GM12865 (cell line): ENCODE measurements around the gene GSK3A.

Source experiments
- DNase-seq: peaks from one replicate; pipeline ENCODE4 v3.0.0; 2010; ENCODE audit warnings: low read depth
- H3K4me3 ChIP-seq: 2 replicates; pipeline ENCODE4 v1.5.1; 2011; ENCODE audit warnings: mild to moderate bottlenecking, low read depth, low read length, control low read depth
- TF ChIP-seq, protein P1 (sequence below): IDR thresholded peaks from 2 replicates; pipeline ENCODE4 v1.5.1; 2011; ENCODE audit warnings: low read length, control low read depth, low read depth, inconsistent platforms; ENCODE audit not compliant: insufficient read depth; ENCODE audit errors: missing control alignments

Gene GSK3A

DNA sequence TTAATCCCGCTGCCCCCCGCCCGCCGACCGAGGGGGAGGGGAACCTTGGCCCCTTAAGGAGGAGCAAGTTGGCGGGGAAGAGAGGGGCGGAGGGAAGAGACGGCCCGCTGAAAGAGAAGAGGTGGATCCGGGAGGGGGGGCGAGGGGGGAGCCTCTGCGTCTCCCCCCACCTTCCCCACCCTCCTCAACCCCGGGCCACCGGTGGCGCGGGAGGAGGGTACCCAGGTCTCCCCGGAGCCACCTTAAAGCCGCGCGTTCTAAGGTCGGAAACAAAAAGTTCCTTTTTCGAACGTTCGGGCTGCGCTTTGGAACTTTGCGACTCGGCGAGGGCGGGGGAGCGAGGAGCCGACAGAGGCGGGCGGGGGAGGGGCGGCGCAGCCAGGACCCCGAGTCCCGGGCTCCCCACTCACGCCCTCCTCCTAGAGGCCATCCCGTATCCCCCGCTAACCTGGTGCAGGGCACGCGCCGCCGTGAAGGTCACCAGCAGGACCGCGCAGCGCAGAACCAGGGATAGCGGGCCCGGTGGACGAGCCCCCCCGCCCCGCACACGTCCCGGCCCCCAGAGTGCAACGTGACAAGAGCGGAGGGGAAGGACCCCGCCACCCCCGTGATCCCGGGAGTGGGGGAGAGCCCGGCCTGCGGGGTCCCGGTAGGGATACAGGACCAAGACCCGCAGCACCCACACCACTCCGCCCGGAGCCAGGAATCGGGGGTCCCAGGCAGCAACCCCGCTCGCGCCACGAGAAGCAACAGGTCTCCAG, 11.9 kb upstream of the GSK3A start:
- DNase-seq = peak; percentile 81
- H3K4me3 ChIP-seq = peak overlapping the region; percentile 100
- TF ChIP-seq, protein P1, sequence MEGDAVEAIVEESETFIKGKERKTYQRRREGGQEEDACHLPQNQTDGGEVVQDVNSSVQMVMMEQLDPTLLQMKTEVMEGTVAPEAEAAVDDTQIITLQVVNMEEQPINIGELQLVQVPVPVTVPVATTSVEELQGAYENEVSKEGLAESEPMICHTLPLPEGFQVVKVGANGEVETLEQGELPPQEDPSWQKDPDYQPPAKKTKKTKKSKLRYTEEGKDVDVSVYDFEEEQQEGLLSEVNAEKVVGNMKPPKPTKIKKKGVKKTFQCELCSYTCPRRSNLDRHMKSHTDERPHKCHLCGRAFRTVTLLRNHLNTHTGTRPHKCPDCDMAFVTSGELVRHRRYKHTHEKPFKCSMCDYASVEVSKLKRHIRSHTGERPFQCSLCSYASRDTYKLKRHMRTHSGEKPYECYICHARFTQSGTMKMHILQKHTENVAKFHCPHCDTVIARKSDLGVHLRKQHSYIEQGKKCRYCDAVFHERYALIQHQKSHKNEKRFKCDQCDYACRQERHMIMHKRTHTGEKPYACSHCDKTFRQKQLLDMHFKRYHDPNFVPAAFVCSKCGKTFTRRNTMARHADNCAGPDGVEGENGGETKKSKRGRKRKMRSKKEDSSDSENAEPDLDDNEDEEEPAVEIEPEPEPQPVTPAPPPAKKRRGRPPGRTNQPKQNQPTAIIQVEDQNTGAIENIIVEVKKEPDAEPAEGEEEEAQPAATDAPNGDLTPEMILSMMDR = no peak

DNA sequence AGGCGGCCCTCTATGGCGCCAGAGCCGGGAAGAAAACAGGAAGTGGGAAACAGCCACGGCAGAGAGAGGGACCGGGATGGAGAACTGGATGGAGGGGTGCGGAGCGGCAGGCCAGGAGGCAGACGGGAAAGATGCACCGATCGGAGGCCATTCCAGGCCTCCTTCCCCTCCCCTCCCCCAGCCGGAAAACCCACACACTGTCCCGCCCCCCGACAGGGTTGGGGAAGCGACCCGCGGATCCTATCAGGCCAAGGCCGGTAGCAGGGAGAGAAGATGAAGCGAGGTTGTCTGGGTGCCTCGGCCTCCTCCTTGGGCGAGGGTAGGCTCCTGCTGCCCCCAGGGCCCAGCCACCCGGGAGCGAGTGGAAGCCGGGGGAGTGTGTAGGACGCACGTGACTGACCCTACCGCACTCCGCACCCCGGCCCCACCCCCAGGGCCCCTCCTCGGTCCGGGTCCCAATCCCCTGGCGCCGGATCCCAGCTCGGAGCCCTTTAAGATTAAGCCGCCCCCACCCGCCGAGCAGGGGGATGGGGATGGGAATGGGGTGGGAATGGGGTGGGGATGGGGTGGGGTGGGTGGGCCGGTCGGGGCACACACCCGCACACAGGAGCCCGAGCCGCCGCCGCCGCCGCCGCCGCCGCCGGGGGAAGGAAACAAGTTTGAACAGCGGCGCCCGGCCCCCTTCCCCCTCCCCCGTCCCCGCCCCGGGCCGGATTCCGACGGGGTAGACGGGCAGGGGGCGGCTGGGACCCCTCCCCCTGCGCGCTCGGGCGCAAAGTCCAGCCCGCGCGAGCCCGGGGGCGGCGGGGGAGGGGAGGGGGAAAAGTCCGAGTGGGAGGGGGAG, 11.1 kb upstream of the GSK3A start:
- H3K4me3 ChIP-seq = peak overlapping the region; percentile 100
- DNase-seq = peak; percentile 65
- TF ChIP-seq, protein P1 = no peak

DNA sequence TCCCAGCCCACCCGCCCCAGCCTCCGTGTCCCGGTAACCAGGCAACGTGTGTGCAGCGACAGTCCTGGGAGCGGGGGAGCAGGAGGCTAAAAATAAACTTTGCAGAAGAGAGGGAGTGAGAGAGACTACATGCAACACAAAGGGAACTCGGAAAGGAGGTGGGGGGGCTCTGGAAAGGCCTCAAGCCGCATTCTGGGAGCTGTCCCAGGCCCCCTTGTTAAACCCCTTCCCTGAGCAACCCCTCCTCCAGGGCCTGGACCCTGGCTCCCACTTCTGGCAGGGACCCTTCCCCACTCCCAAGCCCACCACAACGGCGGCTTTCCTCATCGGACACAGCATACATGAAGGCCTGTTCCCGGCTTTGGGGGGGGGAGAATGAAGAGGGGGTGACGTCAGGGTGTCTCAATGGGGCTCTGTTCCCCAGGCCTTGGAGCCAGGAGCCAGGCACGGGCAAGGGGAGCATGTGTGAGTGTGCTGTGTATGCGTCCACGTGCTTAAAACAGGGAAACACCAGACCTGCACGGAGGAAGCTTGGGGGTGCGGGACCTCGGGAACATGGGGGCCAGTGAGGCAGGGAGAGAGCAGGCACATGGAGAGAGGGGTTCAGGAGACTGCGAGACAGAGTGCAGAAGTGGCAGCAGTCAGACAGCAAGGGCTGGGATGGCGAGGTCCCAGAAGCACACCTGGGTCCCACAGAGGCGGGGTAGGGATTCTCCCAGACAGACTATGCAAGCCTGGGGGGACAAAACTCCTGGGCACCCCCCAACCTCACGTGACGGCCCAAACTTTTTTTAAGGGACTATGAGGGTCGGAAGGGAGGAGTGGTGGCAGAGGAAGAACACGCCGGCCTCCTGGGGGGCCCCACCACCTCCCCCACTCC, 10.2 kb upstream of the GSK3A start:
- peak overlapping the region; percentile 100 for H3K4me3 ChIP-seq
- DNase-seq = no peak

DNA sequence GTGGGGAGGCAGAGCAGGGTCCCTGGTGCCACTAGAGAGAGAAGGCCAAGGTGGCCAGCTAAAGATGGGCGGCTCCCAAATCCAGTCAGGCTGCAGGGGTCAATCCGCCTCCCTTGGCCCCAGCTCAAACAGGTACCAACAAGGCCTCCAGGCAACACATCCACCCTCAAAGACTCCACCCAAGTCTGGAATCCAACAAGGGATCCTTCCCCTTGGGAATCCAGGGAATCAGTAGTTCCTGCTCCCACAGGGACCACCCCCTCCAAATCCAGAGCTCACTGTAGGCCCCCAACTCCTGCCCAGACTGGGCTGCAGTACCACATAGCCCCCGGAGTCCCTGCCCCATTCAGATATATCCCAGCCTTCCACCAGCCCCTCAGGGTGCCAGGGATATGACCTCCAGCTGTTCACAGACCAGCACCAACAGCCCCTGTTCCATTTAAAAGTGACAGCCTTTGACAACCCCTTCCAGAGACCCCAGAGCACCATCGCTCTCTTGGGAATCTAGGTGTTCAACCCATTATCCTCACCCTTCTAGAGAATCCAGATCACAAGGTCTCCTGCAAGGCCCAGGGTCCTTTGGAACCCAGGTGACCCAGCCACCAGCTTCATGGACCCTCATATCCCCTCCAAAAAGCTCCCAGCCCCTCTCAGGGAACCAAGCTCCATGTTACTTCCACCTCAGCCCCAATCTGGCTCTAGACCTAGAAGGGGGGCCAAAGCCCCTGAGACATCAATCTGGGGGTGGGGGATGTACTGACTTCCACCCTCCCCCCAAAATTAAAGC, 9.4 kb upstream of the GSK3A start:
- TF ChIP-seq, protein P1 = no peak
- DNase-seq = no peak
- no peak overlapping the region for H3K4me3 ChIP-seq

More for the DNA sequence above, 10.2 kb upstream of the GSK3A start:
- TF ChIP-seq, protein P1 = no peak

DNA sequence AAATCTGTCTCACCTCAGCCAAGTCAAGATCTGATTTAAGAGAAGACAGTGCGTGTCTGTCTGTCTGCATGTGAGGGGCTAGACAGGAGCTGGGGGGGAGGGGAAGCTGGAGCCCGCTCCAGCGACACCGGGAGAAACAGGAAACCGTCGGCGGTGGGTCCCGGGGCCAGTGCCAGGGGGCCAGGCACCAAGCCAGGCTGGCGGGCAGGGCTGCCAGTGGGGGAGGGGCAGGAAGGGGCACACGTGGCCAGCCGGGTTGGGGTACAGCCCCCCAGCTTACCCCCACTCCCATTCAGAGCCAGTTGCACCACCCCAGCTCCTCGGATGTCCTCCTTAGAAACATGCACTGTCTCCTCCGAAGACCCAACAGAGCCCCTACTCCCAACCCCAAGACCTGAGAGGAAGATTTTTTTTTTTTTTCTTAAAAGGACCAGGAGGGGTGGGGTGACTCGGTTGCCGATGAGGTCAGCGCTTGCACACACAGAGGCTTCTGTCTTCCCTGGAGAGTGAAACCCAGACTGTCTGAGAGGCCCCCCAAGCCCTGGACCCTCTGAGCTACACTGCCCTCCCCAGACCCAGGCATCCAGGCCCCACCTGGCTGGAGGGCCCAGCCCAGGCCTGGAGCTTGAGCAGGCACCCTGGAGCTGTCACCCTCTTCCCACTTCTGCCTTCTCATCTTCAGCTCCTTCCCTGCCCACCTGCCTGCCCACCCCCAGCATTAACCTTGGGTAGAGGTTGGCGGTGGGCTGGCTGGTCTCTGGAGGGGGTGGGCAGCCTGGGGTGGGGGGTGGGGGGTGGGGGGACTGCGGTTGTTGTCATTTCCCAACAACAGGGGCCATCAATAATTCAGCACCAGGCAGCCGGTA, 8.5 kb upstream of the GSK3A start:
- TF ChIP-seq, protein P1 = no peak
- no peak overlapping the region for H3K4me3 ChIP-seq
- no peak for DNase-seq
